Measurements from ENCODE around the gene TECTA.

The TECTA gene

GRCh38 chr11:121055076-121055475 is 46.0 kb upstream of the TECTA start:
- H3K27ac ChIP-seq (replicated peaks) = no peak overlapping the region
- no peak overlapping the region for H3K4me3 ChIP-seq (replicated peaks; ENCODE audit: insufficient read depth, low read length)
- DNase-seq (ENCODE audit: low read depth in 1 of 2, low spot score in 1 of 2) = no peak
- TF ChIP-seq POLR2AphosphoS5 (IDR thresholded peaks at IDR 0.05; ENCODE audit: low read depth) = no peak
- TF ChIP-seq GABPA (IDR thresholded peaks at IDR 0.05; ENCODE audit: low read depth) = no peak
- no peak for TF ChIP-seq REST (IDR thresholded peaks at IDR 0.05; ENCODE audit: insufficient replicate concordance, low read depth)
- TF ChIP-seq SPI1 (IDR thresholded peaks at IDR 0.05; ENCODE audit: borderline replicate concordance, low read depth) = no peak
- TF ChIP-seq CTCF (IDR thresholded peaks at IDR 0.05; ENCODE audit: insufficient read depth, low read length) = no peak
- no peaks in the 10 kb centered on the region for H3K27me3 ChIP-seq (ENCODE audit: insufficient read depth, poor library complexity, severe bottlenecking)

- Histone ChIP-seq H3K4me3 (replicated peaks; ENCODE audit: insufficient read depth, low read length) (no peak overlapping the region), H3K27ac (replicated peaks) (no peak overlapping the region), H3K27me3 (ENCODE audit: insufficient read depth, poor library complexity, severe bottlenecking) (no peaks in the 10 kb centered on the region)
- no peak for DNase-seq (ENCODE audit: low read depth in 1 of 2, low spot score in 1 of 2)
- TF ChIP-seq GABPA (IDR thresholded peaks at IDR 0.05; ENCODE audit: low read depth) (no peak), SPI1 (IDR thresholded peaks at IDR 0.05; ENCODE audit: borderline replicate concordance, low read depth) (no peak), POLR2AphosphoS5 (IDR thresholded peaks at IDR 0.05; ENCODE audit: low read depth) (no peak), CTCF (IDR thresholded peaks at IDR 0.05; ENCODE audit: insufficient read depth, low read length) (no peak)
Observed at GRCh38 chr11:121057922-121058321, 43.1 kb upstream of the TECTA start.

GRCh38 chr11:121058941-121059340 is 42.1 kb upstream of the TECTA start:
- Histone ChIP-seq H3K27ac (replicated peaks) (no peak overlapping the region), H3K27me3 (ENCODE audit: insufficient read depth, poor library complexity, severe bottlenecking) (no peaks in the 10 kb centered on the region), H3K4me3 (replicated peaks; ENCODE audit: insufficient read depth, low read length) (no peak overlapping the region)
- TF ChIP-seq POLR2AphosphoS5 (IDR thresholded peaks at IDR 0.05; ENCODE audit: low read depth) (no peak), GABPA (IDR thresholded peaks at IDR 0.05; ENCODE audit: low read depth) (no peak), CTCF (IDR thresholded peaks at IDR 0.05; ENCODE audit: insufficient read depth, low read length) (no peak), REST (IDR thresholded peaks at IDR 0.05; ENCODE audit: insufficient replicate concordance, low read depth) (no peak), SPI1 (IDR thresholded peaks at IDR 0.05; ENCODE audit: borderline replicate concordance, low read depth) (no peak)
- DNase-seq (ENCODE audit: low read depth in 1 of 2, low spot score in 1 of 2) = no peak

GRCh38 chr11:121059605-121060004 is 41.4 kb upstream of the TECTA start:
- Histone ChIP-seq H3K27ac (replicated peaks) (no peak overlapping the region), H3K4me3 (replicated peaks; ENCODE audit: insufficient read depth, low read length) (no peak overlapping the region), H3K27me3 (ENCODE audit: insufficient read depth, poor library complexity, severe bottlenecking) (no peaks in the 10 kb centered on the region)
- TF ChIP-seq GABPA (IDR thresholded peaks at IDR 0.05; ENCODE audit: low read depth) (no peak), CTCF (IDR thresholded peaks at IDR 0.05; ENCODE audit: insufficient read depth, low read length) (no peak), SPI1 (IDR thresholded peaks at IDR 0.05; ENCODE audit: borderline replicate concordance, low read depth) (no peak), POLR2AphosphoS5 (IDR thresholded peaks at IDR 0.05; ENCODE audit: low read depth) (no peak), REST (IDR thresholded peaks at IDR 0.05; ENCODE audit: insufficient replicate concordance, low read depth) (no peak)
- peak in 1 of 2 experiments; percentile 34 for DNase-seq (ENCODE audit: low read depth in 1 of 2, low spot score in 1 of 2)

Measured in HL-60 (cell line).